ENCODE results near the gene AAK1.

AAK1 gene

GRCh38 chr2:69631402-69631801, 12.1 kb downstream of the AAK1 start:
- DNase-seq (ENCODE audit: low read depth): no peak
- no peak for TF ChIP-seq MYC (IDR thresholded peaks at IDR 0.05; ENCODE audit: low read depth, low read length)
- TF ChIP-seq CTCF (IDR thresholded peaks at IDR 0.05; ENCODE audit: low read depth, low read length): no peak
- TF ChIP-seq MAX (IDR thresholded peaks at IDR 0.05; ENCODE audit: low read depth, low read length): no peak
- TF ChIP-seq POLR2A (IDR thresholded peaks at IDR 0.05; ENCODE audit: extremely low read depth, insufficient read length): no peak
- H3K4me3 ChIP-seq (ENCODE audit: low read depth, low read length): no peak overlapping the region

GRCh38 chr2:69629921-69630608, 13.5 kb downstream of the AAK1 start:
- no peak for DNase-seq (ENCODE audit: low read depth)
- TF ChIP-seq CTCF (IDR thresholded peaks at IDR 0.05; ENCODE audit: low read depth, low read length) (no peak), MYC (IDR thresholded peaks at IDR 0.05; ENCODE audit: low read depth, low read length) (no peak), MAX (IDR thresholded peaks at IDR 0.05; ENCODE audit: low read depth, low read length) (no peak), POLR2A (IDR thresholded peaks at IDR 0.05; ENCODE audit: extremely low read depth, insufficient read length) (no peak)
- no peak overlapping the region for H3K4me3 ChIP-seq (ENCODE audit: low read depth, low read length)

GRCh38 chr2:69628325-69629021, 15.1 kb downstream of the AAK1 start:
- H3K4me3 ChIP-seq (ENCODE audit: low read depth, low read length): no peak overlapping the region
- TF ChIP-seq MAX (IDR thresholded peaks at IDR 0.05; ENCODE audit: low read depth, low read length): no peak
- TF ChIP-seq CTCF (IDR thresholded peaks at IDR 0.05; ENCODE audit: low read depth, low read length): no peak
- no peak for TF ChIP-seq MYC (IDR thresholded peaks at IDR 0.05; ENCODE audit: low read depth, low read length)
- TF ChIP-seq POLR2A (IDR thresholded peaks at IDR 0.05; ENCODE audit: extremely low read depth, insufficient read length): no peak
- DNase-seq (ENCODE audit: low read depth): peak; percentile 75

GRCh38 chr2:69625078-69625795, 18.3 kb downstream of the AAK1 start:
- peak; percentile 70 for DNase-seq (ENCODE audit: low read depth)
- TF ChIP-seq CTCF (IDR thresholded peaks at IDR 0.05; ENCODE audit: low read depth, low read length) (no peak), POLR2A (IDR thresholded peaks at IDR 0.05; ENCODE audit: extremely low read depth, insufficient read length) (no peak)
- peak overlapping the region; percentile 22 for H3K4me3 ChIP-seq (ENCODE audit: low read depth, low read length)

- DNase-seq (ENCODE audit: low read depth): peak; percentile 45
- TF ChIP-seq MAX (IDR thresholded peaks at IDR 0.05; ENCODE audit: low read depth, low read length) (no peak), POLR2A (IDR thresholded peaks at IDR 0.05; ENCODE audit: extremely low read depth, insufficient read length) (no peak), MYC (IDR thresholded peaks at IDR 0.05; ENCODE audit: low read depth, low read length) (no peak), CTCF (IDR thresholded peaks at IDR 0.05; ENCODE audit: low read depth, low read length) (no peak)
- peak overlapping the region; percentile 22 for H3K4me3 ChIP-seq (ENCODE audit: low read depth, low read length)
Measured at GRCh38 chr2:69624611-69625010, 18.9 kb downstream of the AAK1 start.

Measured in NB4 (cell line).